ENCODE measurements around the gene ASTN1.

ASTN1 gene

DNA sequence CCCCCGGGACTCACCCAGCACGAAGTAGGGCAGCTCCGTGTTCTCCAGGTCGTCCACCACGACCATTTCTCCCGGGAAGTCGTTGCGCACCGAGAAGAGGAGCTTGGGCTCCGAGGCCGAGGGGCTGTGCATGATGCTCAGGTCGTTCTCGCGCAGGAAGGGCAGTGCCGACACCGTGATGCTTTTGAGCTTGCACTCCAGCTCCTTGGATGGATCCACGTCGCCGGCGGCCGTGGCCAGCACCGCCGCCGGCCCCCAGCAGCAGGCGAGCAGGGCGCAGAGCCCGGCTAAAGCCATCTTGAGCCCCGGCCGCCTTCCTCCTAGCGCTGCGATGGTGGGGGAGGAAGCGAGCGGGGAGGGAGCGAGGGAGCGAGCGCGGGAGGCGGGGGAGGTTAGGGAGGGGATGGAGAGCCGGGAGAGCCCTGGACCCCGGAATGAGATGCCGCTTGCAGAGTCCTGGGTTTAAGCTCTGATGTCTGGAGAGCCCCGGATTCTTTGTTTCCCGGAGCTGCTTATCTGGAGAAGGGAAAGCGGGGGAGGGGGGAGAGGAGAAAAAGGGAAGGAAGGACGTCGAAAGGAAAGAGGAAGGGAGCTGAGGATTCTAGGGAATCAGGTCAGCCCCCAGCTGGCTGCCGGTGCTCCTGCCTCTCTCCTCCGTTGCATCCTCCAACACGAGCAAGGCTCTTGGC lies at the start of gene ASTN1:
TSS of gene ASTN1 (minus strand) at position 333 of the 689 bp plus-strand sequence. CDS start at position 297, 36 bp downstream.
- DNase-seq (ENCODE audit: low read depth in 2 of 2) = no peak

DNA sequence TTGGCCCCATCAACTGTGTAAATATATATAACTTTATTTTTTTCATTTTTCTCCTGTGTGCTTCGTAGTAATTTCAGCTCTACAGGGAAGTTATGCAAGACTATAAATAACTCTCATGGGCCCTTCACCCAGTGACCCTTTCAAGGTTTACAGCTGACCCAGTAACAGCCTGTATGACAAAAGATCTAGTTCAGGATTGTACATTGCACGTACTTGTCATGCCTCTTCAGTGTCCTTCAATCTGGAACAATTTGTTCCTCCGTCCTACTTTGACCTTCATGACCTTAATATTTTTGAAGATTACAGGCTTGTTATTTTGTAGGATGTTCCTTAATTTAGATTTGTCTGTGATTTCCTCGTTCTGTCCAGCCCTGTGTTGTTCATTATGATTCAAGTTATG lies 46.7 kb upstream of the ASTN1 start:
- DNase-seq (ENCODE audit: low read depth in 2 of 2) = no peak

DNA sequence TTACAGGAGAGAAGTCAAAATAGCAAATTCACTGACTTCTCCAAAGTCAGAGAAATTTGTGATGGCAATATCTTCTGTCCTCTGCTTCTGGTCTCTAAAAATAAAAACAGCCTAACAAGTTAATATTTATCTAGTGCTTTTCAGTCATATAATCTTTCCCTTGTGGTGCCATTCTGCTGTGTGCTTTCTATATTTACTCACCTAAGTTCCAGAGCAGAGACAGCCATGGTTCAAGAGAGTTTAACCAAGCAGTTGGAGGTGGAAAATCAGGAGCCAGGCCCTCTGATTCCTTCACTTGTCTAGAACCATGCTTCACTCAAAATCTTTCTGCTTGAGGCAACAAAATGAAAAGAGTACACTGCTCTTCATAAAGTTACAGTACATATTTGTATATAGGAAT lies 45.6 kb upstream of the ASTN1 start:
- no peak for DNase-seq (ENCODE audit: low read depth in 2 of 2)

DNA sequence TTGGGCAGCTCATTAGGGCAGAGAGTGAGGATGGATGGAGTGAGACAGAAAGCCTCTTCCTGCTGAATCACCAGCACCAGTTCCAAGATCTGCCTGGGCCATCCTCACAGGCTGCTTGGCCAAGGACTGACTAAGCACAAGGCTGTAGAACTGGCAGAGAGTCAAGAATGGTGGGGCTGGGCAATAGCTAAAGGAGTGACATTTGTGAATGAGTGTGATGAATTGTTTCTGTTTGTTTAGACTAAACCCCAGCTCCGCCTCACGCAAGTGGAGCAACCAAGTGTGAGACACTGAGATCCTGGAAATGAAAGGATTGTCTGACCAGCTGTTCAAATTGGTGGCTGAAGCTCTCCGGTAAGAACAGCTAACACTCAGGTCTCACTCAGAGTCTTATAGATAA lies 44.8 kb upstream of the ASTN1 start:
- DNase-seq (ENCODE audit: low read depth in 2 of 2) = no peak

DNA sequence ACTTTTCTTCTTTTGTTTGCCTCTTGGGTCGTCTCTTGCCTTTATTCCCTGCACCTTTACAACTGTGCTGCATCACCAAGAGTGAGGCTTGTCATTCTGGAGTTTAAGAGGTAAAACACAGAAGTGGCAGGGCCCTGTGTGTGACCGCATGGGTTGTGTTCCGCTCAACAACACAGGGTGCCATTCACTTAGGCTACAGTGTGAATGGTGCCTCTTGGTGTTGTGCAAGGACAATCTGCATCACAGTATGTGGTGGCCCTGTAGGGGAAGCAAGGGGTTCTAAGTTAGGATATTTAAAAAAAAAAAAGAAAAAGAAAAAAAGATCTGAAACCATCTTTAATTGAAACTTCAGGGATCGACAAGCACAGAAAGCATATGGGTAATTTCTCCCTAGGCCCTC lies 44.4 kb upstream of the ASTN1 start:
- no peak for DNase-seq (ENCODE audit: low read depth in 2 of 2)

DNA sequence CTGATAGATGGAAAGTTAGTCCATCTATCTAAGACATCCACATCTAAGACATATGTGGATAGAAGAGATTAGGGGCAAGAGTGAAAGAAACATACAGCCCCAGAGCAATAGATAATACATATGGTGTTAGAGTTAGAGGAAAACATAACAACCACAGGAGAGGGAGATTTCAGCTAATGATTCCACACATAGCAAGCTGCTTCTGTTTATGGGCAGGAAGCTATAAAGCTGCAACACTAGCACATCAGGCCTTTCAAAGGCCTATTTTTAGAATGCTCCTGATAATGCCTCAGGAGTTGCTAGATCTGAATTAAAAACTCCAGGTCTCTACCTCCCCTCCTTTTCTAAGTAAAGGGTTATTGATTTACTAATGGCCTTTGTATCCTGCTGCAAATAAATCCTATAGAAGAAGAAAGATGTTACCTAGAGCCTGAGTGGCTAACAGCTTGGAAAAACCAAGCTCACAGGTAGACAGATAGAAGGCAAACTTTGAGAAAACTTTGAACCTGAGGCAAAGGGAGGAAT lies 42.4 kb upstream of the ASTN1 start:
- DNase-seq (ENCODE audit: low read depth in 2 of 2) = no peak

DNA sequence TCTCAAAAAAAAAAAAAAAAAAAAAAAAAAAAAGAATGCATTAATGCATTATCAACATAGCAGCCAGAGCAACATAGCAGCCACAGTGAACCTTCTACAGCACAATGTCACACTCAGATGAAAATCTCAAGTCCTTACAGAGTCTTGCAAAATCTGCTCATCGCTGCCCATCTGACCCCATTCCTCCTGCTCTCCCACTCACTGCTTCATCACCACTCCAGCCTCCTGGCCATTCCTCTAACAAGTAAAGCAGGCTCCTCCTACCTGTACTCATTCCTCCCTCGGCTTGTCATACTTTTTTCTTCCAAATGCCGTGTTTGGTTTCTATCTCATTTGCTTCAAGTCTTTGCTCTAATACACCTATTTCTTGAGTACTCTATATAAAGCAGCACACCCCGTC lies 35.8 kb upstream of the ASTN1 start:
- DNase-seq (ENCODE audit: low read depth in 2 of 2) = no peak

DNA sequence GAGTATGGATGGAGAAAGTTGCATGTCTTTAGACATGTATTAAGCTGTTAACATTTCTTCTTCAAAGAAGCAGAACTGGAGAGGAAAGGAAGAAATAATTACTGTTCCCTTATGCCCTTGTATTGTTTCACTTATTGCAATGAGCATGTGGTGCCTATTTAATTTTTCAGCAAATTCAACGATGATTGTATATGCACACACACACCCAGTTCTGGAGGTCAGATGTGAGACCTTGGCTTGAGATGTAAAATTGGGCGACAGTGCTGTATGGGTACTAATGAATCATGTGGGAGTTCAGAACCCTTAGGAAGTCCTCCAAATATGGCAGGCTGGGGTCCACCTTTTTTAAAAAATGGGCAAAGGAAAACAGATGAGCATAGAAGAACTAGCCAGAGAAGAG lies 33.7 kb upstream of the ASTN1 start:
- no peak for DNase-seq (ENCODE audit: low read depth in 2 of 2)

DNA sequence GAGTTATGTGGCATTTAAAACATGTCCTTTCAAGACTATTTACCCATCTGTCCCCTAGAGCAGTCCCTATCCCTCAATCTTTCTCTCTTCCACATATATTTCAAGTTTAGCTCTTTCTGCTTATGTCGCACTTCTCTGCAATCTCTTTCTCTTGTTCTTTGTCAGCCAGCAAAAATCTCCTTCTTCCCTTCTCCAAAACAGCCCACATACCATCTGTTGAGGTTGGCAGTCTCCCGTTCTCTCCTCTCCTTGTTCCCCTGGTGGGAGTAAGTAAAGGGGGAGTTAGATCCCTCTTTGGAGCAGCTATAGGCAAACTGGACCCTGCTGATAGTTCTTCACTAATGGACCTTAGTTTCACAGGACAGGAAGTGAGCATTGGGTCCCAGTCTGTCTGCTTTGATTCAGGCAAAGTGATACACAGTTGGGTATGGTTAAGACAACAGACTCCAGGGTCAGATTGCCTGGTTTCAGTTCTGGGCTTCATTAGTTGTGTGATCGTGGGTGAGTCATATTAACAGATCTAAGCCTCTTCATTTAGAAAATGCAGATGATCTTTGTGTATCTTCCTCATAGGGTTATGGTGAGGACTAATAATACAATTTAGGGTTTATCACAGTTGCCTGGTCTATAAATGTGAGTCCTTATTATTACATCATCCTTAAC lies 25.9 kb upstream of the ASTN1 start:
- DNase-seq (ENCODE audit: low read depth in 2 of 2) = no peak

DNA sequence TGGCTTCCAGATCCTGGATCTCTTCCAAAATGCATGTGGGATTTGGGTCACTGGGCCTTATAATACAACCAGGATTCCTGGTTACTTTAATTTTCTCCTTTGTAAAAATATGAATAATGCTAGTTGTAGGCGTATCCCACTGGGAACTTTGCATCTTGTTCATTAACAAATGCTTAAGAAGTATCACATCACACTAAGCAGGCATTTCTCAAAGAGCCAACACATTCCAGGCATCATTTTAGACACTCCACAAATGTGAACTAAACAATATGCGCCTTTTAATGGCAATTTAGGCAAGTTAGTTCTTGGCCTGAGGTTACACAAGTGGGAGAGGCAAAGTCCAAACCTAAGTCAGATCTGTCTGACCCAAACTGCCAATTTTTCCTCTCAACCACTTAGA lies 22.1 kb upstream of the ASTN1 start:
- DNase-seq (ENCODE audit: low read depth in 2 of 2) = no peak

DNA sequence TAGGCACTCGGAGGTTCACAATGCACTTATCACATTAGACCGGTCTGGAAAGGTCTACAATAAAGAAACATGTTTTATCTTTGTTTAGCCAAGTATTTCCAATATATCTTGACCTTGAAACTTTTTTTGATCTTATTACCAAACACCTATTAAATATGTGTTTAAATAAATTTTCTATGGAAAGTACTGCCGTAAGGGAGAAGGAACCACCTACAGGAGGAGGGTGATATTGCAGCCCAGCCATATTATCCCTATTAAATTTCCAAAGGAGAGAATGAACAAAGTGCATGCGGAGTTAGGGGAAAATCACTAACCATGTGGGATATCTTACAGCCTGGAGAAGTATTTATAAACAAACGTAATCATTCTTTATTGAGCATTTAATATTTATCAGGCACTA lies 20.7 kb upstream of the ASTN1 start:
- DNase-seq (ENCODE audit: low read depth in 2 of 2) = no peak

DNA sequence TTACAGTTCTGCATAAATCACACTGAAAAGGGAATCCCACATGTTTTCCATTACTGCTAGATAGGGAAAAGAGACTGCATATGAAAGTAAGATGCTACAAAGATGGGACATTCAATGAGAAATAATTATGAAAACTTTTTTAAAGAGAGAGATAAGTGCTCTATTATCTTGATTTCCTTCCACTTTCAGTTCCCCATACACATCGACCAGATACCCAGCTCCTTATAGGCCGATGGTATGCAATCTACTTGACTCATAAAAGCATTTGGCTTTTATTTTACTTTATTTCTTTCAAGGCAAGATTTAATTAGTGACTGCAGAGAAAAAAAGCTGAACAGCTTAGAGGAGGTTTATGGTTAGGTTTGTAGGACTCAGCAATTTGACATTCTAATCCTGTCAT lies 19.3 kb upstream of the ASTN1 start:
- DNase-seq (ENCODE audit: low read depth in 2 of 2) = no peak

DNA sequence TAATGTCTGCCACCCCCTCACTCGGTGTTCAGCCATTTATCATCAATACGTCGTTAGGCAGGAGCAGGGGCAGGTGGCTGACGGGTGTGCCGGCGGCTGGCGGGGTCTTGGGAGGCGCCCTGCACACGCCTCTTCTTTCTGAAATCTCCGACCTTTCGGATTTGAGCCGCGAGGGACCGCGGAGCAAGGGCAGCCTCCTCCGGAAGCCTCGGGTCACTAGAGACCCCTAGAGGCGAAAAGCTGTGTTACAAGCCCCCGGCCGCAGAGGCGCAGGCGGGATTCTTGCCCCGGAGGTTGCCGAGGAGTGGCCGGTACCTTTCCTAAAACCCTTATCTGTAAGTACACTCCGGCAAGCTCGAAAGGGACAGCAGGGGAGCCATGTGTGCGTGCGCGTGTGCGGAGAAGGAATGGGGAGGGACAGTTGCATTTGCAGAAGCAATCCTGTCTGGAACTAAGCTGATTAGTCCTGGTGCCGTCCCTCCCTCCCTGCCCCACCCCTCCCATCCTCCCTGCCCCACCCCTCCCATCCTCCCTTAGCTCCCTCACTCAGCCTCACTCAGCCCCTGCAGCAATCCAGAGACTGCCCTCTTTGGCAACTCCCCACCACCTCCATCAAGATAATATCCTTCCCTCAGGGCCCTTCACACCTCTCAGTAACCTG lies 17.2 kb upstream of the ASTN1 start:
- DNase-seq (ENCODE audit: low read depth in 2 of 2) = no peak

DNA sequence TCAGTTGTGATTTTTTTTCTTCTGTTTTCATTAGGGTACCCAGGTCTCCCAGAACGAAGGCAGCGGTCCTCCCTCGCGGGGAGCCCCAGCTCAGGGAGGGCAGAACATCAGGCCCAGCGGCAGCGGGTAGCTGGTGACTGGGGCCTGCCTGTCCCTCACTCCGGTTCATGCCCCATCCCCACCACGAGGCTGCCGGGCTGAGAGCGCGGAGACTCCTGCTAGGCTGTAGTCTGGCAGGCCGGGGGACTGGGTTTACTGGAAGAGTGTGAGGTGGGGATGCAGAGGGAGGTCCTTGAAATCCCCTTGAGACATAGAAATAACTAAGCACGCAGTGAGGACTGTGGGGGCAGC lies 16.7 kb upstream of the ASTN1 start:
- DNase-seq (ENCODE audit: low read depth in 2 of 2) = no peak

DNA sequence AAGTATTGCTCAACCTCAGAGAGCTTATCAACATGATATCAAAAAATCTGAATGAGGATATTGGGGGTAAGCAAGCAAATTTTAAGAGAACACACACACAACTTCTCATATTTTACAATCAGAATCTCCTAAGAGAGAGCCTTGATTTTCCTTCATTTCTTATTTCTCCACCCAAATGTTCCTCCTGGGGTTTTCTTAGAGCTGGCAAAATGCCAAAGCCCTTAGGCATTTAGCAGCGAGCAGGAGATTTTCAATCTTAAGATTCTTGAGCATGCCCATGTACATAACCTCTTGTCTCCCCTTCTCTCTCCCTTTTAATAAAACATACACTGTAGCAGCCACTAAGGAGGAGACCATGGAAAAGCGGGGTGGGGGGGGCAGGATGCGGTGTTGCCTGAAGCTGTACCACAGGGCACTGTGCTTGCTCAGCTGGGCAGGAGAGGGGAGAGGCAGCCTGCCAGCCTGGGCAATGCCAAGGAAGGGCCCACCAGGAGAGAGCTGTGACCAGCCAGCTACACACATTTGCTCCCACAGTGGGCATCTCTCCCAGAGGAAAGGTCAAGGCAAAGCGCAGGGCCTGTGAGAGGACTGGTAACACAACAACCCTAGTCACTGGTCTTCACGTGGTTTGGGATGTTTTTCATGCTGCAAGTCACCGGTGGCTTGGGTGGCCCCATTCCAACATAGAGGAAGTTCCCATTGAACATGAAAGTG lies 10.6 kb upstream of the ASTN1 start:
- no peak for DNase-seq (ENCODE audit: low read depth in 2 of 2)

DNA sequence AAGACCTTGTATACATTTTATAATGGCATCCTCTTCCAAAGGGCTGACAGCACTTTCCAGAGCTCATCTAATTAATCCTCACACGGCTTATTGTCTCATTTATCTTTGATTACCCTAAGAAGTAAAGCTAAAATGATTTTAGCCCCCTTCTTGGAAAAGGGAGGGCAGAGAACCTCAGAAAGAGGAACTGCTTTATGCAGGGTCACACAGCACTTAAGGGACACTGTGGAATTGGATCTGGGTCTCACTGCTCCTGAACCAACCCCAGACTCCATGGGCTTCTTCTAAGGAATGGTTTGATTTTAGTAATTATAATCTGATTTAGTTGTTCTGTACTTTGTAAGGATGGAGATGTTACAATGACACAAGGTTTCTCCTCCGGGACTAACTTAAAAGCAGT lies 9.5 kb upstream of the ASTN1 start:
- no peak for DNase-seq (ENCODE audit: low read depth in 2 of 2)

DNA sequence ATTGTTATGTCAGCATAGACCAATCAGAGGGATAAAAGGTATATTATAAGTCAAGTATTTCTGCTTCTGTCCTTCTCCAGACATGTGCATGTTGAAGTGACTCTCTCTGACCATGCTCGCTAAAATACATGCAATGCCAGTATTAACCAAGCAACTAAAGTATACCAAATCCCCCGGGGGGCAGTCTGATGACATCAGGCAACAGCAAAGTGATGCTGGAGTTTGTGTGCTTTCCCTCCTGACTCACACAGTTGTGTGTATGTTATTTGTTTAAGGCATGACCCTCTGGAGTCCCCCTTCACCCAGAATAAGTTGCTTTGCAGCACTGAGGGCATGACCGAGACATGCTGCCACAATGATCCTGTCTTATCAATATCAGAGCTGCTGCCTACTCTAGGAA lies 8.4 kb upstream of the ASTN1 start:
- no peak for DNase-seq (ENCODE audit: low read depth in 2 of 2)

DNA sequence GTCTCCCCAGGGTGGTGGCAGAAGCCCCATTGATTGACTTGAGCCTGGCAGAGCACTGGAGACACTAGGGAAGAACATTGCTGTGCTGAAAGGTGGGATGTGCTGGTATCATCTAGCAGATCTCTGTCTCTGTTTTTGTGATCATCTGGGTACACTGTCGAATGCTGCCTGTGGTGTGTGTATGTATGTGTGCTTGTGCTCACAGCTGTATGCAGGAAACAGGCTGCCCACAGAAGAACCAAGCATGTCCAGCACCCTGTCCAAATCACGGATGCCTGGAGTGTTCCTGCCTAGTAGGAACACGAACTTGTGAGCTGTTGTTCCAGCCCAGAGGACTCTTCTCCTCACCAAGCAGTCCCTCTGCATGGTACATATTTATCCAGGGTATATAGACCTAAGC lies 7.8 kb upstream of the ASTN1 start:
- no peak for DNase-seq (ENCODE audit: low read depth in 2 of 2)

DNA sequence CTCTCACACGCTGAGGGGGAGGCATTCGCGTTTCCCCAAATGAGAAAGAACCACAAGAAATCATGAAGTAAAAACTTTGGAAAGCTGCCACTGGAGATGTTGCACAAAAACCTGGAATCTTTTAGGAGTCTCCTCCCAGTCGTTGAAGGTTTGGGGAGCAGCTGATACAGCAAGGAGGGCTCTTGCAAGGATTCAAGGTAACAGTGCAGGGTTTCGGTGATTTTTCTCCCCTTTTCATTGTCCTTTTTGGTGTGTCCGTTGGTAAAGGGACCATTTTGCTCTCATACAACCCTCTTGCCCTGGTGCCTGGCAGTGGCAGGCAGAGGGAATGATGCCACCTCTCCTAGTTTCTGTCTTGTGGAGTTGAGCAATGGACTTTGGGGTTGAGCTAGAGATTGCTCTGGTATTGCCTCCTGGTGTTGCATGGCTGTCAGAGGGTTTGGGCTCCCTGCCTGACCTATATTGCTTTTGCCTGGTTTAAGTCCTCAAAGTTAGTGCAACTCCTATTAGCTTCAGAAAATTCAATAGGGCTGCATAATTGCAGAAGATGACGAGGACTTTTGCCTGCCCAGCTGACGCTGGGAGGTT lies 7.1 kb upstream of the ASTN1 start:
- no peak for DNase-seq (ENCODE audit: low read depth in 2 of 2)

DNA sequence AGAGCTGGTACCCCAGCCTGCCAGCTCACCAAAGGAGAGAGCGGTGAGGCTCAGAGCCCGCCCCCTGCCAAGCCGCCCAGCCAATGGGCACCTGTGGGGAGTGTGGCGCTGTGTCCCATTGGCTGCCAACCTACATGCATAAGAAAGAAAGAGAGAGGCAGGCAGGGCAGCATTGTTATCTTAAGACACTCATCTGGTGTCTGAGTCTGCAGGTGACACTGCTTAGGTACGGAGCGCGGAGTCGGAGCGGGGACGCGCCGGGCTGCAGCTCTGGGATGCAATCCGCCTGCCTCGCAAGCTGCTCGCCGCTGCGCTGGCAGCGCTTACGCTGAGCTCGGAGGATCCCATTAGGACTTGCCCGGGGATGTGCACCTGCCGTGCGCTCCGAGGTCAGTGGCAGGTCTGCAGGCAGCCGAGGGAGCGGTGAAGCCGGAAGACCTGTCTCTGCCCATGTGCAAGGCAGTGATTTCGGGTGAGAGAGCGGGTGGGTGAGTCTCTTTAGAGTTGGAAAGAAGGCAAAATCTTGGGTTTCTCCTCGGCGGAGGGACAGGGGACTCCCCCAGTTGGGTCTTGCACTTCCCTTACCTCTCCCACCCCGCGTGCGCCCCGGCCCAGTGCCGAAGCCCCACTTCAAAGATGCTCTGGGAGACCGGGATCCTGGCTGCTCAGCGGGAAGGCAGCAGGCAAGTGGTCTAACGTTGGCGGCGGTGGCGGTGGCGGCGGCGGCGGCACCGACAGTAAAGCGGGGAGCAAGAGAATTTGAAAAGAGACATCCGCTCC lies 6.4 kb upstream of the ASTN1 start, which contains the start of gene BRINP2:
TSS of gene BRINP2 (plus strand) at position 203 of the 780 bp plus-strand sequence. CDS start 58,919 bp downstream, outside the sequence.
- no peak for DNase-seq (ENCODE audit: low read depth in 2 of 2)

DNA sequence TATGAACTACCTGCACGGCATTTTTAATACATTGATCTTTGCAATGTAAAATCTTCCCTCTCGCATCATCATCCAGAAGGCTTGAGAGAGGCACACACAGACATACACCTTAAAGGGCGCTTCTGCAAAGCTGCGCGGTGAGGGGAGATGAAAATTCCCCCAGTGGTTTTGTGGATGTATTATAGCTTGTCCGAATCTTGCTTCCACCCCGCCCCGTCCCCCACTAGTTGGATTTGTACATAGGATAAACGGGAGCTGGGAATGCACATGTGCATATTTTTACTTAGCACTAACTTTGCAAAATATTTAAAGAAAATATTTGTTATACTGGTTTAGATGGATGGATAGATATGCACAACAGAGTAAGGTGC lies 542 bp upstream of the ASTN1 start:
- DNase-seq (ENCODE audit: low read depth in 2 of 2) = no peak

All from stimulated activated CD8-positive, alpha-beta memory T cell treated with anti-CD3 and anti-CD28 coated beads, Interleukin-7, amount 100 ng/mL, for 1 hour (primary cell).